Stimulated activated CD4-positive, alpha-beta T cell treated with anti-CD3 and anti-CD28 coated beads, Interleukin-4, amount 100 ng/mL, for 48 hours (primary cell): Measurements from ENCODE around the gene THOC3.
"Not testable (repeated sequence)": the region's sequence is repeated elsewhere in the genome, so short reads cannot be mapped to it uniquely, and the experiment has no call there.

Experiments used
- DNase-seq, 2 donors: peaks; one replicate each; pipeline ENCODE4 v3.0.0-alpha.2; 2020; ENCODE audit warnings: low read depth in 2 of 2

THOC3 gene, protein sequence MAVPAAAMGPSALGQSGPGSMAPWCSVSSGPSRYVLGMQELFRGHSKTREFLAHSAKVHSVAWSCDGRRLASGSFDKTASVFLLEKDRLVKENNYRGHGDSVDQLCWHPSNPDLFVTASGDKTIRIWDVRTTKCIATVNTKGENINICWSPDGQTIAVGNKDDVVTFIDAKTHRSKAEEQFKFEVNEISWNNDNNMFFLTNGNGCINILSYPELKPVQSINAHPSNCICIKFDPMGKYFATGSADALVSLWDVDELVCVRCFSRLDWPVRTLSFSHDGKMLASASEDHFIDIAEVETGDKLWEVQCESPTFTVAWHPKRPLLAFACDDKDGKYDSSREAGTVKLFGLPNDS

DNA sequence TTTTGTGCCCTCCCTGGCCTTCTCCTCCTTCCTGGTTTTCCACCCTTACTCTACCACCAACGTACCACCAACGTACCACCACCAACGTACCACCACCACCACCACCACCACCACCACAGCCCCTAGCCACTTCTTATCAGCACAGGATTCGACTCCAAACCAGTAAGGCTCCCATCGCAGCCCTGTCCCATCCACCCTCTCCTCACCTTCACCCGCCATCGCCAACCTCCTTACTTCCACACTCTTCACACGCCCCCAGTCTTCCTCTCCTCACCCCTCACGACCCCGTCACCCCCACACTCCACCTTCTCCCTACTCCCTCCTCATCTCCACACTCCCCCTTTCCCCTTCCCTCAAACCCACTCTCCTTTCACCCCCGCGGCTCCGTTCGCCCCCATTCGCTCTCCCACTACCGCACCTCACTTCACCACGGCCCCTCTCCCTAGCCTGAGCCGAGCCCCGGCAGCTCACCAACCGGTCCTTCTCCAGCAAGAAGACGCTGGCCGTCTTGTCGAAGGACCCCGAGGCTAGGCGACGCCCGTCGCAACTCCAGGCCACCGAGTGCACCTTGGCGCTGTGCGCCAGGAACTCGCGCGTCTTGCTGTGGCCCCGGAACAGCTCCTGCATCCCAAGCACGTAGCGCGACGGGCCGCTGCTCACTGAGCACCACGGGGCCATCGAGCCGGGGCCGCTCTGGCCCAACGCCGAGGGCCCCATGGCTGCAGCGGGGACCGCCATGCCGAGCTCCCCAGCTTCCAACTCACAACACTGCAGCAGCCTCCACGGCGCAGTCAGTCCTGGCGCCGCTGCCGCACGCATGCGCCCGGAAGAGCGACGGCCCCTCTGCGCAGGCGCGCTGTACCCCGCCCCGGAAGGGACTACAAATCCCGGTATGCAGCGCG lies at the start of gene THOC3:
THOC3 (minus strand) TSS at position 845 of the 902 bp plus-strand sequence; CDS start at position 738, 107 bp downstream.
- DNase-seq, result peak; percentile 43 to 56

DNA sequence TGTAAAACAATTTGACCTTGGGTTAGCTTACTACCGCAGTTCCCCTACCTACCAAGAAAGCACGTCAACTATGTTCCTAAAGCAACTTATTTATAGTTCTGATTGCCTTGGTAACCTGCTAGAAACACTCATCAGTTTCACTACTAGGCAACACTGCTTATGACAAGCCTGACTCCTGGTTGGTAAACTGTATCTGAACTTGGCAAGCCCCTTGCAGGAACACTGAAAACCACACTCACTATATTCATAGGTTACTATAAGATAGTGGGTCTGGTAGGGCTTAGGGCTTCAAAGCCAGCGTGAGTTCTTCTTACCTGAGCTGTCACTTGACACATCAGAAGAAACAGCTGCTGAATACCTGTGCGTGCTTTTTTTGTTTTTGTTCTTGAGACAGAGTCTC lies 49.2 kb upstream of the THOC3 start:
- not testable (repeated sequence) for DNase-seq

DNA sequence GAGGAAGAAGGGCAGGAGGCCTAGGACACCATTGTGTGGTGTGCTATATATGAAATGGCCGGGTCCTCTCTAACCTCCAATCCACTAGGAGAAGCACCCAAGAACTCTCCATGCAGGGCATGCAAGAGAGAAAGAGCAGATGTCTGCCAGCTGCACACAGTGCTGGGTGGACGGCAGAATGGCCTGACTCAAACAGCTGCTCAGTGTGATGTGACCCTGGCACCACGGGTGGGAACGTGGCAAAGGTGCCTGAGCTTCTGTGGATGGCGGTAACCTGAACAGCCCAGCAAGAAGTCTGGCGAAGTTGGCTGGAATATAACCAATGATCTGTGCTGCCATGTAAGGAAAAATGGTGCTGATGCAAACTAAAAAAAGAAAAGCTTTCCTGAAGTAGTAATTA lies 46.2 kb upstream of the THOC3 start:
- not testable (repeated sequence) for DNase-seq

DNA sequence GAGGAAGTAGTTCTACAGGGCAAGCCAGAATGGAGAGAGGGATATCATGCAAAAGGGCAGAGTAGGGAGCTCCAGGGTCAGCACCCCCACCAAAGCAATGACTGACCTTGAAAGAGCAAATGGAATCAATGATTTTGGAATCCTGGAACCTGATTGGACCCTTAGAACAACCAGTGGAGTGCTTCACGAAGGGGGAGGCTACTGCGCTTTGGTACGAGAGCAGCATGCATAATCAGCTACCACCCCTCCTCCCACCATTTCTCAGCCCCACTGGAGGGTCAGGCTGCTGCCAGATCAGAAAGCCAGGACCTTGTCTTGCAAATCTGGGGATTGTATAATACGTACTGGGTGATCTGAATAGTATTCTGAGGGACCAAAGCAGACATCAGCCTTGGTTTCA lies 43.0 kb upstream of the THOC3 start:
- not testable (repeated sequence) for DNase-seq

DNA sequence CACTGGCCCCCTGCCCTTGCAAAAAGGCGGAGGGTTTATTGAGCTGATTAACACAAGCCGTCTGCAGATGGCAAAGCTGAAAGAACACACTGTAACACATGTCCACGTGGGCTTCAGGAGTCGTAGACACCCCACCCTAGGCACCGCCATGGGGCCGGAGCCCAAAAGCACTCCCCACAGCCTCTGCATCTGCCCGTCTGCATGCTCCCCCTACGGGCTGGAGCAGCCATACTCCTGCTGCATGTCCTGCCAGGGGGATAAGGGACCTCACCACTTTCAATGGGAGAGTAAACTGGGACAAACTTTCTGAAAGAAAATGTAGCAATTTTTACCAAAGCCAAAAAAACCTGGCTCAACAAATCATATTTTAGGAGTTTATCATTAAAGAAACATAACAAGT lies 42.1 kb upstream of the THOC3 start:
- not testable (repeated sequence) for DNase-seq

DNA sequence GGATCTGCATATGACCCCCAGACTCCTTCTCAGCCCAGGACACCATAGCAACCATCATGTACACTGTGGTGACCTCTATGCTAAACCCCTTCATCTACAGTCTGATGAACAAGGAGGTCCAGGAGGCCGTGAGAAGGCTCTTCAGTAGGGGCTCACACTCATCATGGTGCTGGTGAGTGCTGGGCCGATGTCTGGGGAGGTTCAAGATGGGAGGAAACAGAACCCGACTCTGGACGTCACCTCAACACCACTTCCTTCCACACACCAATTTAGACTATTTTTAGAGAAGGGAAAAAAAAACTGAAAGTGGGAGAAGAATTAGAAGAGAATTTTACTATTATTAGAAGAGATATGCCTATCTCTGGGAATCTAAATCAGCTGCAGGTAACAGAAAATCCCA lies 39.1 kb upstream of the THOC3 start:
- not testable (repeated sequence) for DNase-seq

DNA sequence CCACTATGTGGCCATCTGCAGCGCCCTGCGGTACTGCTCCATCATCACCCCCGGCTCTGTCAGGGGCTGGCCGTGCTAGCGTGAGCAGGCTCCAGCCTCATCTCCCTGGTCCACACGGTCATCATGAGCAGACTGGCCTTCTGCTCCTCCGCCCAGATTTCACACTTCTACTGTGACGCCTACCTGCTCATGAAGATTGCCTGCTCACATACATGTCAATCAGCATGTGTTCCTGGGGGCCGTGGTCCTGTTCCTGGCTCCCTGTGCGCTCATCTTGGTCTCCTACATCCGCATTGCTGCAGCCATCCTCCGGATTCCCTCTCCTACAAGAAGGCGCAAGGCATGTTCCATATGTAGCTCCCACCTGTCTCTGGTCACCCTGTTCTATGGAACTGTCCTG lies 38.7 kb upstream of the THOC3 start:
- DNase-seq, result not testable (repeated sequence)

DNA sequence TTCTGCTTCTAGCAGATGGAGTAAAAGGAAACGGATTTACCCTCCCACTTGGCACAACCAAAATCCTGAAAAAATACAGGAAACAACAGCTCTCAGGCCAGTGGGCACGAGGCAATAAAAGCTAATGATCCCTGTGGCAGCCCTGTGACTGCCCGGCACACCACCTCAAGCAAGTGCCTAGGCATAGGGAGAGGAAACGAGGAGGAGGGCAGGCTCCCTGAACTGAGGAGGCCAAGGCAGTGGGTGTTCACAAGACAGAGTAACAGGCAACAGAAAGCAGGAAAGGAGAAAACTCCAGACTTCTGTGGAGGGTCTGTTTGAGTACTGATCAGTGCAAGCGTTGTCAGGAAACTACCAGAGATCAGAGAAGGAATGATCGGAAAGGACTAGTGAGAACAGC lies 29.9 kb upstream of the THOC3 start:
- DNase-seq, result not testable (repeated sequence)

DNA sequence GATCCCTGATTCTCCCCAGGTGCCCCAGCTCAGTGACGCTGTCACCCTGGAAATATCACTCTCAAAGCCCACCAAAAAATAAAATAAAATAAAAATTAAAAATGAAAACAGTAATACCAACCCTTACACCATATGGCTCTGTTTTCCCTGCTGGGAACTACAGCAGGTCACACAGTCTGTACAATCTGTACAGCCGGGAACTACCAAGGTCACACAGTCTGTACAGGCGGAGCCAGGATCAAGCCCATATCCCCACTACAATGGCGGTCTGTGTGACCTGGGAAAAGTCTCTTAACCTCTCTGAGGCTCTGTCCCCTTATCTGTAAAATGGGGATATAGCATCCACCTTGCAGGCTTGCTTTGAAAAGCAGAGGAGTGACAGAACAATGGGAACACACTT lies 29.4 kb upstream of the THOC3 start:
- not testable (repeated sequence) for DNase-seq

DNA sequence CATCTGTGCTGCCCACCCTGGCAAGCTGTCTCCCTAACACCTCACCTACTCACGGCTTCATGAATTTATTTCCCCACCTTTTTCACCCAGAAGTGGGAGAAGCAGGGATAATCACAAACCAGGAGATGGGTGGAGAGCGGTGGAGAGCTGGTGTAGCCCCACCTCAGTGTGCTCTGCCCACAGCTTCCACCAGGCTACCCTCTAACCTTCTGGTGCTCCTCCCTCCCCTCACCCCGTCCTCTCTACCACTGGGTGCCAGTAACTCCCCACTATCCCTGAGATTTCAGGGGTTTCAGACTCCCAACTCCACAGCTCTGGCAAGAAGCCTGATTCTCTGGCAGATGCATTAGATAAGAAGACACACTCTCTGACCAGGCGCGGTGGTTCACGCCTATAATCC lies 28.7 kb upstream of the THOC3 start:
- not testable (repeated sequence) for DNase-seq

DNA sequence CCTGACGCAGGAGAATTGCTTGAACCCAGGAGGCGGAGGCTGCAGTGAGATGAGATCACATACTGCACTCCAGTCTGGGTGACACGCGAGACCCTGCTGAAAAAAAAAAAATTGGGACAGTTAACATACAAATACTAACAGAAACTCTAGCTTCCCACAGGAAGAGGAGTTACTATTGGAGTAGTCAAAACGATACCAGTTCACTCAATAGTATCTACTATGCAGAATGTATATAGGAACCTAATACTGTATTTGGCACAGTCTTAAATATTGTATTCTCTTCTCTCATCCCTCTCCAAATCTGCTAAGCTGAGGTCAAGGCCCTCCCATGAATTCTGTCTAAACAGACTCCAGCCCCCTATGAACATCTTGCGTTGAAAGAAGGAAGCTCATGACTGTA lies 27.4 kb upstream of the THOC3 start:
- DNase-seq, result not testable (repeated sequence)

DNA sequence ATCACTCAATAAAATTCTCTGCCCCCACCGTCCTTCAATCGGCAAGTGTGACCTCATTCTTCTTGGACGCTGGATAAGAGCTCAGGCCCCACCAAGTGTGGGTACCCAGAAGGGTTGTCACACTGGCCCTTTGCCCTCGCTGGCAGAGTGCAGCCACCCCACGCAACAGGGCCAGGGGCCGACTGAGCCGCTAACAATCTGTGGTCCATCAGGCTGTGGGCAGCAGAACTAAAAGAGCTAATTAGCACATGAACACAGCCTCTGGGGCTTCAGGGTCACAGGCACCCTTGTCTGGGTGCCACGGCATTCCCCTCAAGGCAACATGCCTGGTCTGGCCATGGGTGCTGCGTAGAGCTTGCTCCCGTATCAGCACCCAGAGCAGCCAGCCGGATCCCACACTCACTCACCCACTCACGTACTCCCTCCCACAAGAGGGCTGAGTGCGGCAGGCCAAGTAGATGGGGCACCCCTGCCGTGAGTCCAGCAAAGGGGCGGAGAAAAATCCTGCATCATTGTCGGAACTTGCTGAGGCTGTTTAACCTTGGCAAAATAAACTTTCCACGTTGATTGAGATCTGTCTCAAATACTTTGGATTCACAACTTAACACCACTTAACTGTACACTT lies 11.4 kb upstream of the THOC3 start:
- not testable (repeated sequence) for DNase-seq

DNA sequence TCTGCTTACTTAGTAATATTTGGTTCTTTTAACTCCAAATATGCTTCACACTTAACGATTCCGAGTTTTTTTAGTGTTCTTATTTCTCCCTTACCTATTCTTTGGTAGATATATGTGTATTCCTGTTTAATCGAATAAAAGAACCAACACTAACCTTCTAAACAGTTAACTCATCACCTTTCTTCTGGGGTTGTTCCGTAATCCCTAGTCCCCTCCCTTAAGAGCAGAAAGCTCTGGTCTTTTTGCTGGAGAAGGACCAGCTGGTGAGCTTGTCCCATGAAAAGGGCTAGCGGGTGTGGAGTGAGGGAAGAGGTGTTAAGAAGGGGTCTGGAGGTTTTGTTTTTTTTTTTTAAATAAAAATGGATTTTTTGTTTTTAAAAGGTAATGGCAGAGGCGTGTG lies 266 bp upstream of the THOC3 start:
- not testable (repeated sequence) for DNase-seq

DNA sequence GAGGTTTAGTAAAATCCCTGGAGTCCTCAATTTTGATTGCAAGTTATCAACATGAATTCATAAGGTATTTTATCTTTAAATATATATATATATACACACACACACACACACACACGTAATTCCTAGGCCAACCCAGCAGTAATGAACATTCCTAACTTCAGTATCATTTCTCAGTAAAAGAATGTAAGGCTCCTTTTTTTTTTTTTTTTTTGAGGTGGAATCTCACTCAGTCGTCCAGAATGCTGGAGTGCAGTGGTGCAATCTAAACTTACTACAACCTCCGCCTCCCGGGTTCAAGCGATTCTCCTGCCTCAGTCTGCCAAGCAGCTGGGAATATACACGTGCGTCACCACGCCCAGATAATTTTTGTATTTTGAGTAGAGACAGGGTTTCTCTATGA lies 5.8 kb downstream of the THOC3 start:
- DNase-seq, result not testable (repeated sequence)

DNA sequence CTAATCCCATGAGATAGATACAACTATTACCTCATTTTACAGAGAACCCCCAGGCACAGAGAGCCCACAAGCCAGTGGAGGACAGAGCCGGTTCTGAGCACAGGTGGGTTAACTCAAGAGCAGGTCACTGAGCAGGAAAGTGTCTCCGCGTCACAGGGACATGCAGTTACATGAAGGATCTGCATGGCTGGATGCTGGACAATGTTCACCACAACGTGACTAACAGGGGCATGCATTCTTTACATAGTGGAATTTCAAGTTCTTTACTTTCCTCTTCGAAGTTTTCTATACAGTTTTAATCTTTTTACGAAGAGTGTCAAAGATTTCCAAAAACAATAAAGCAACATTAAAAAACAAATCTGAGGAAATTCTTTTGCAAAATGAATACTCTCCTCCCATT lies 7.9 kb downstream of the THOC3 start:
- DNase-seq, result not testable (repeated sequence)

DNA sequence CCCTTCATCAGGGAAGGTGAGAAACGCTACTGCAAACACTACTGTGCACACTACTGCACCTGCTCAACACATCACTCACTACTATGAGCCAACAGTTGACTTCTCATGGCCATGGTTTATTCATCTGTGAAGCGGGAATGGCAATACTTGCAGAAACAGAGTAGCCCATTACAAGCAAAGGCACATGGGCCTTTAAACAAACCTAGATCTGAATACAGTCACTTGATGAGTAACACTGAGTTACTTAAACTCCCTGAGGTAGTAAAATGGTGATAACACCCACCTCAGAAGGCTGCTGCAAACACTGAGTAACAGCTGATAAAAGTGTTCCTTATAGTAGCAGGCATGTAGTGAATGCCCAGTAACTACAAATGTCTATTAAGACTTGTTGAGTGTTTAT lies 9.6 kb downstream of the THOC3 start:
- DNase-seq, result not testable (repeated sequence)

DNA sequence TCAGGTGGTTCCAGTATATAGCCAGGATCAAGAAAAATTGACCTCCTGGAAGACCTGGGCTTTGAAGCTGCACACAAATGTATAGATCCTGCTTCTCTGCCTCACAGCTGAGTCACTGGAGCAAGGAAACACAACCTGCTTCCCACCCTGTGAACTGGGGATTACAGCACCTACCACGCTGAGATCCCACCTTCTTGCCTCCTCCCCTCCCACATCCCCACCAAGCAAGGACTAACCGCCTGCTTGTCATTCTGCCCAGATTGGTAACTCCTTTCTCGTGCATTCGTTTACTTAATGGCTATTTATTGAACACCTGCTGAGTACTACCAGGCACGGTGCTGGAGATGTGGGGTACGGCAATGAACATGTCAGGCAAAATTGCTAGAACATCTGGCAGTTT lies 14.0 kb downstream of the THOC3 start:
- DNase-seq, result not testable (repeated sequence)

DNA sequence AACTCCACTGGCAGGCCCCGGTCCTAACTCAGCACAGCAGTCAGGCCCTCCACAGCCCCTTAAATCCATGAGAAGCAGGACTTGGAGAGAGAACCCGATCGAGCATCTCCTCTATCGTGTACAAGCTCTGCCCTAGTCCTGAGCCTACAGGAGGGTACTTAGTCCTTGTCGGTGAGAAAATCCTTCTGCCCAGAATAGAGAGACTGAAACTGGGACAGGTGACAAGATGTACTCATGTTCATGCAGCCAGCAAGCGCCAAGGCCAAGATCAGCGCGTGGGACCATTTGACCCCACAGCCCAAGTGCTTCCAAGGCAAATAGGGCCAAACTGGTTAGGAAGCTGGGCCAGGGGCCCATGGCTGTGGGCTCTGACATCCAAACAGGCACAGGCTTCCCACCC lies 15.3 kb downstream of the THOC3 start:
- DNase-seq, result not testable (repeated sequence)

DNA sequence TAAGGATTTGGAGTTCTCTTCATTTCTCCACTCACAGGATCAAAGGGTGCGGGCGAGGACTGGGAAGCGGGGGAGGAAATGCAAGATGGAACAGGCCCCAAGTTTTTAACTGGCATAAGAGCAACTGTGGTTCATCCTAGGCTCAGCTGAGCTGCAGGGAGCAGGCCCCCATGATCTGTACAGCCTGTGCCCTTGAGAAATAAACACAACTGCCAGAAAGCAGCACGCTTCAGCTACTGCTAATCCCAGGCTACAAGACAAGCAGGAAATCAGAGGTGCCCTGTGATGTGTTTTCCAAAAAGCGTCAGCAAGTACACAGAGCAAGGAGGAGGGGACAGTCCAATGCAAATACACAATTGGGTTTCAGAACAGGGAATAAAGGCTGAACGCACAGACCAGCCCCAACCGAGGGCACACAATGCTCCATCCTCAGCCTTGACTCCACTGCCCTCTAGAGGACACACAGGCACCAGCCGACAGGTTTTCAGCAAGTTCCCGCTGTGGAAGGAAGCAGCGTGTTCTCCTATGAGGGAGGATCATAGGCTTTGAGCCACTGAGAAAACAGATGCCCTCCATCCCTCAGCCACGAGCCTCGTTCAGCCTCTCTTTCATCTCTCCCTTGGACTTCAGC lies 16.7 kb downstream of the THOC3 start:
- DNase-seq, result not testable (repeated sequence)

DNA sequence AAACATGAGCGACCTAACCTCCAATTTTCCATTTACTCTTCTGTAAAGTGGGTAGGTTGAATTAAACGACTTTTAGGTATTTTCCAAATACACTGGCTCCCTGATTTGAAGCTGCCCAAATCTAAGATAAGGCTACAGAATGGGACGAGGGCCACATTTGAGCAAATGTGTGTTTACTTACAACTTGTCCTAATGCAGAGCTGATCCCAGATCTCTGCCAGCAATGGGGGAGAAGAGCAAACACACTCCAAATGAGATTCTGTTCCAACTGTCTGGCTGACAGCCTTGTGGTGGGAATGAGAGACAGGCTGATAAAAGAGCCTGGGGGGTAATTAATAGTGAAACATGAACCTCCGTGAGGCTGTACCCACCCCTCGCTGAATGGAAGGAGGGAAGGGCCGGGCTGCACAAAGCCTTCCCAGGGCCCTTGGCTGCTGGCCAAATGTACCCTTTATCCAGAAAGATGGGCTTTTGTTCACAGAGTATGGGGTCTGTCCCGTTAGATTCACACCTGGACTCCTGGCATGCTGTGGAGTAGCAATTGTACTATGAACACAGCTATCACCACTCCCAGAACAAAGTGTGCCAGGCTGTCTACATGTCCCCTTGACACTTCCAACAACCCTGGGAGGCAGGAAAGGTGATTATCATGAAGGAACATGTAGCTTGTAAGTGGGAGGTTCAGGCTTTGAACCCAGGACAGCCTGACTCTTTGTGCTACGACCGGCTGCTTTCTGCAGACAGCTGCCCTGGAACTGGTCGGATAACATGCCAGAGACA lies 19.6 kb downstream of the THOC3 start:
- not testable (repeated sequence) for DNase-seq

DNA sequence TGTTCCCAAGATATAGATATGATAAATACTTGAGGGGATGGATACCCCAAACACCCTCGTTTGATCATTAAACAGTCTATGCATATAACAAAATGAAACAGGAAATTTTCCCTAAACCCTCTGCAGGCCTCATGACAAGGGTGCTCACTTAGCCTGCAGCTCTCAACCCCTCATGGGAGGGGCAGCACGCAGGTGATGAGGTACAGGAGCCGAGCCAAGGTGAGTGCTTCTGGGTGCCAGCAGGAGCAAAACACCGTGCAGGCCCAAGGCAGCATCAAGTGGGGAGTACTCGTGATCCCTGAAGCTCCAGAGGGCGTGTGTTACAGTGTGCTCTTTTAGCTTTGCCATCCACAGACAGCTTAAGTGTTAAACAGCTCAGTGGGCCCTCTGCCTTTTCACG lies 24.9 kb downstream of the THOC3 start:
- not testable (repeated sequence) for DNase-seq
